Heart left ventricle (tissue), 16 donors: Measurements from ENCODE around the gene PSMG3. TPM values are rescaled to one million over a fixed set of nuclear protein-coding genes. Genes with fewer than 3 reads are reported as not detected.

Experiments used
- ATAC-seq, 4 donors: fragments of 200-7000 bp; cut with Tn5 transposase; one replicate each; pipeline ENCODE4 v1.9.1; 2020 to 2022; ENCODE audit warnings: moderate library complexity in 4 of 4, mild to moderate bottlenecking in 3 of 4, moderate number of reproducible peaks in 1 of 4
- DNase-seq, 5 donors: peaks; one replicate each; pipeline ENCODE4 v3.0.0-alpha.2; 2020
- H3K27ac ChIP-seq, 12 donors: fragments of 200-600 bp; sonication (generic) in 4 of 12; one replicate each; pipeline versions ENCODE4 v1.5.0 to v1.8.0; 2016 to 2022; ENCODE audit warnings: mild to moderate bottlenecking in 2 of 12
- H3K27me3 ChIP-seq, 9 donors: fragments of 200-600 bp; sonication (generic) in 2 of 9; one replicate each; pipeline versions ENCODE4 v1.5.1 to v1.8.0; 2016 to 2022; ENCODE audit warnings: mild to moderate bottlenecking in 3 of 9
- H3K36me3 ChIP-seq, 9 donors: fragments of 200-600 bp; sonication (generic) in 2 of 9; one replicate each; pipeline versions ENCODE4 v1.5.0 to v1.8.0; 2018 to 2022; ENCODE audit warnings: mild to moderate bottlenecking in 2 of 9
- H3K4me1 ChIP-seq, 12 donors: fragments of 200-600 bp; sonication (generic) in 4 of 12; one replicate each; pipeline versions ENCODE4 v1.5.0 to v1.8.0; 2016 to 2022; ENCODE audit warnings: mild to moderate bottlenecking in 3 of 12
- H3K4me3 ChIP-seq, 12 donors: fragments of 200-600 bp; sonication (generic) in 4 of 12; one replicate each; pipeline versions ENCODE4 v1.5.0 to v1.8.0; 2017 to 2022; ENCODE audit warnings: mild to moderate bottlenecking in 9 of 12, moderate library complexity in 4 of 12
- H3K9me3 ChIP-seq, 12 donors: fragments of 200-600 bp; sonication (generic) in 4 of 12; one replicate each; pipeline versions ENCODE4 v1.5.0 to v1.8.0; 2016 to 2022; ENCODE audit warnings: mild to moderate bottlenecking in 1 of 12
- CTCF ChIP-seq, 12 donors: fragments of 200-600 bp; sonication (generic) in 4 of 12; IDR thresholded peaks; one replicate each; pipeline versions ENCODE4 v1.5.0 to v1.8.0; 2018 to 2022; ENCODE audit warnings: antibody characterized with exemption in 12 of 12, mild to moderate bottlenecking in 5 of 12
- POLR2A ChIP-seq, 2 donors: fragments of 450-650 bp; IDR thresholded peaks; one replicate each; pipeline ENCODE4 v1.6.1; 2017; ENCODE audit warnings: antibody characterized with exemption in 2 of 2, mild to moderate bottlenecking in 2 of 2, moderate library complexity in 2 of 2
- WGBS, 4 donors: extraction: QIAGEN DNeasy Blood & Tissue Kit in 2 of 4; methylation state at CpG; one replicate each; pipeline versions ENCODE4 v1.1.5 to v1.1.7; 2013 to 2018; 5-methylcytosine and 5-hydroxymethylcytosine counted together
- intact Hi-C, 10 donors: fragments of 100-400 bp; cut with DNase I; formaldehyde crosslinking; loops; one replicate each; pipeline versions ENCODE4 v1.11.1 to v1.14.2; 2022
- polyA plus RNA-seq, 2 donors: library from polyadenylated mRNA; stranded (reverse); fragments of 200-250 nt; gene quantifications; one replicate each; pipeline ENCODE4 v1.2.3, GENCODE V29; 2013
- total RNA-seq, 9 donors: library from RNA; depleted of rRNA in 2 of 9; stranded (reverse); fragments of >200 nt in 2 of 9; fragmentation: NEBNext Ultra II Directional in 3 of 9; extraction: Animal tissue kit (Norgen Biotek cat#: 25700) in 3 of 9; gene quantifications; one replicate each; pipeline versions ENCODE4 v1.1.0 to v1.2.4, GENCODE V29; 2016 to 2023
- donor health status: ischemic (EF 13 %, LVEDD 7.1; RV severe dilation, severe dysfunction).
- donor health status: healthy with polysubstance abuse.
- donor health status: DM: no; HTN: yes; CAD: no.
- donor health status: DM: no; HTN: no; CAD: no.
- donor health status: ischemic (EF 25% LVEDD 6.9; RV normal size, moderate dysfunction).
- donor health status: ischemic (EF 25% LVEDD 5.7; RV mildly dilated, moderate dysfunction).
- donor health status: healthy.
- donor health status: DM: yes; HTN: yes; CAD: no.
- donor health status: ischemic (EF 35%, LVEDD 5.7; RV mildly dilated, moderate dysfunction).
- donor health status: nonischemic (EF 11% LVEDD 7.7; RV severe dilation, severe dysfunction).
- donor health status: DM: yes; HTN: yes; CAD: no.
- donor health status: PGD.
- donor health status: ischemic (EF 29% LVEDD 5.4; RV normal size, mild dysfunction).
- donor health status: nonischemic (EF 23%, LVEDD 6.1; RV moderate dilation, normal function).

Gene PSMG3
- total and polyA plus RNA-seq, 11 donors: 7.3 to 36.5 (median 13.8) TPM

- Histone ChIP-seq H3K27ac (no peak overlapping the region), H3K4me1 (peaks cover 0 to 17% (median 6%) of the 10 kb centered on the region in 12 donors), H3K36me3 (peaks cover 0 to 5% (median 0%) of the 10 kb centered on the region in 9 donors), H3K9me3 (no peaks in the 10 kb centered on the region), H3K4me3 (no peak overlapping the region), H3K27me3 (no peaks in the 10 kb centered on the region)
- ATAC-seq (no peak), DNase-seq (no peak)
- TF ChIP-seq CTCF (IDR thresholded peaks at IDR 0.05) (no peak), POLR2A (IDR thresholded peaks at IDR 0.05) (no peak)
- intact Hi-C loops: loop anchor here in 9 of 10 donors (2.0 to 10.0 kb wide), 12 partner anchors 76 to 889 kb away; partner anchors contain the start of gene EIF3B (in 1 of the 9)
- 92 to 94% (median 93%) methylated on average over 6 of the region's 6 CpGs for WGBS, 4 donors
Measured at GRCh38 chr7:1578513-1578912, 8.7 kb upstream of the PSMG3 start.

DNA sequence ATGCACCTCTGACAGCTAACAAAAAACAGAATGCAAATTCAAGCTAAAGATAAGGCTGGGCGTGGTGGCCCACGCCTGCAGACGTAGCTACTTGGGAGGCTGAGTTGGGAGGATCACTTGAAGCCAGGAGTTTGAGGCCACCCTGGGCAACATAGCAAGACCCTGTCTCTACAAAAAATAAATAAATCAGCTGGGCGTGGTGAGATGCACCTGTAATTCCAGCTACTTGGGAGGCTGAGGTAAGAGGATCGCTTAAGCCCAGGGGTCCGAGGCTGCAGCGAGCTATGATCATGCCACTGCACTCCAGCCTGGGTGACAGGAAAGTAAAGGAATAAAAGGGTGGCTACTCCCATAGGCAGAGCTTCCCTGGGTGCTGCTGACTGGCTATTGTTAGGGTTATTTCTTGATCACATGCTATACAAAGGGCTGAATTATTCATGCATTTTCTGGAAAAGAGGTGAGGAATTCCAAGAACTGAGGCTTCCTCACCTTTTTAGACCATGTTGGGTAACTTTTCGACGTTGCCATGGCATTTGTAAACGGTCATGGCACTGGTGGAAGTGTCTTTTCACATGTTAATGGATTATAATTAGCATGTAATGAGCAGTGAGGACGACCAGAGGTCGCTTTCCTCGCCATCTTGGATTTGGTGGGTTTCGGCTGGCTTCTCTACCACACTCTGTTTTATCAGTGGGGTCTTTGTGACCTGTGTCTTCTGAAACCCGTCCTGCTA lies 6.9 kb upstream of the PSMG3 start:
- no peak overlapping the region for H3K4me3 ChIP-seq
- DNase-seq (no peak), ATAC-seq (no peak)
- intact Hi-C loops: loop anchor here in 8 of 10 donors (2.0 to 10.0 kb wide), 11 partner anchors 78 to 891 kb away; partner anchors contain the start of gene EIF3B (in 1 of the 8)
- H3K36me3 ChIP-seq: peaks cover 0 to 5% (median 0%) of the 10 kb centered on the region in 9 donors
- WGBS, 4 donors: 66 to 83% (median 70%) methylated on average over 15 of the region's 15 CpGs
- TF ChIP-seq CTCF (IDR thresholded peaks at IDR 0.05) (no peak), POLR2A (IDR thresholded peaks at IDR 0.05) (no peak)
- no peaks in the 10 kb centered on the region for H3K27me3 ChIP-seq
- H3K4me1 ChIP-seq: peaks cover 0 to 25% (median 8%) of the 10 kb centered on the region in 12 donors
- H3K27ac ChIP-seq: no peak overlapping the region
- no peaks in the 10 kb centered on the region for H3K9me3 ChIP-seq

GRCh38 chr7:1575809-1576208 lies 6.0 kb upstream of the PSMG3 start:
- H3K36me3 ChIP-seq: peaks cover 0 to 5% (median 0%) of the 10 kb centered on the region in 9 donors
- H3K4me3 ChIP-seq: no peak overlapping the region
- no peak overlapping the region for H3K27ac ChIP-seq
- peaks cover 0 to 34% (median 14%) of the 10 kb centered on the region in 12 donors for H3K4me1 ChIP-seq
- DNase-seq (no peak), ATAC-seq (no peak)
- WGBS, 4 donors: 85 to 93% (median 91%) methylated on average over 7 of the region's 7 CpGs
- TF ChIP-seq POLR2A (IDR thresholded peaks at IDR 0.05): no peak
- no peak for TF ChIP-seq CTCF (IDR thresholded peaks at IDR 0.05)
- no peaks in the 10 kb centered on the region for H3K9me3 ChIP-seq
- intact Hi-C loops: loop anchor here in 8 of 10 donors (2.0 to 10.0 kb wide), 11 partner anchors 79 to 891 kb away; partner anchors contain the start of gene EIF3B (in 1 of the 8)
- no peaks in the 10 kb centered on the region for H3K27me3 ChIP-seq

- intact Hi-C loops: loop anchor here in 6 of 10 donors (5.0 to 10.0 kb wide), 7 partner anchors 40 to 780 kb away; partner anchors contain the start of genes EIF3B (in 1 of the 6) and MAFK (in 1 of the 6)
- WGBS, 4 donors: 68 to 76% (median 74%) methylated on average over 7 of the region's 7 CpGs
- H3K9me3 ChIP-seq: no peaks in the 10 kb centered on the region
- peaks cover 0 to 14% (median 9%) of the 10 kb centered on the region in 9 donors for H3K36me3 ChIP-seq
- H3K27ac ChIP-seq: peak overlapping the region in 3 of 12 donors; percentile 92 to 94 (median 93)
- H3K4me1 ChIP-seq: peaks cover 3 to 42% (median 26%) of the 10 kb centered on the region in 12 donors
- TF ChIP-seq CTCF (IDR thresholded peaks at IDR 0.05): no peak
- TF ChIP-seq POLR2A (IDR thresholded peaks at IDR 0.05): no peak
- ATAC-seq (no peak), DNase-seq (no peak)
- H3K27me3 ChIP-seq: no peaks in the 10 kb centered on the region
- no peak overlapping the region for H3K4me3 ChIP-seq
Measured at GRCh38 chr7:1572111-1572822, 2.4 kb upstream of the PSMG3 start.
